22Rv1 (cell line): ENCODE data around the gene FAT1.

ENCODE experiments used
- ZFX ChIP-seq: fragments of 450-650 bp; IDR thresholded peaks from 2 replicates; pipeline ENCODE4 v1.6.1; 2017; ENCODE audit warnings: antibody characterized with exemption, borderline replicate concordance
- TF ChIP-seq, protein P1 (sequence below): fragments of 450-650 bp; IDR thresholded peaks from 2 replicates; pipeline ENCODE4 v1.5.1; 2017; ENCODE audit warnings: mild to moderate bottlenecking

DNA sequence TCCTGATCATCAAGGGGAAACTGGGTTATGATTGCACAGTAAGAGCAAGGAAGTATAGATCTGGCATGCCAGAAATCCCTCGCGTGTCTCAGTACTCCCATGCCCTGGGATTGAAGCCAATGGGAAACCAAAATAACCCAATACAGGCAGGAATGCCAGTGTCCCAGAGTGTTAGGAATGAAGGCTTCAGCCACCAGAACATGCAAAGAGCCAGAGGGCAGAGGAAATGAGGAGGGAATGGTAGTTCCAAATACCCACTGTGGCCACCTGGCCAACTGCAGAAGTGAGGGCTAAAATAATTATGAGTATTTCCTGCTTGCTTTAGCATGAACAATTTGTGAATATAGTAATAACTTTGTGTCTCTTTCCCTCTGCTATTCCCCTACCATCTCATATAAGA, 180.4 kb downstream of the FAT1 start:
- TF ChIP-seq, protein P1, sequence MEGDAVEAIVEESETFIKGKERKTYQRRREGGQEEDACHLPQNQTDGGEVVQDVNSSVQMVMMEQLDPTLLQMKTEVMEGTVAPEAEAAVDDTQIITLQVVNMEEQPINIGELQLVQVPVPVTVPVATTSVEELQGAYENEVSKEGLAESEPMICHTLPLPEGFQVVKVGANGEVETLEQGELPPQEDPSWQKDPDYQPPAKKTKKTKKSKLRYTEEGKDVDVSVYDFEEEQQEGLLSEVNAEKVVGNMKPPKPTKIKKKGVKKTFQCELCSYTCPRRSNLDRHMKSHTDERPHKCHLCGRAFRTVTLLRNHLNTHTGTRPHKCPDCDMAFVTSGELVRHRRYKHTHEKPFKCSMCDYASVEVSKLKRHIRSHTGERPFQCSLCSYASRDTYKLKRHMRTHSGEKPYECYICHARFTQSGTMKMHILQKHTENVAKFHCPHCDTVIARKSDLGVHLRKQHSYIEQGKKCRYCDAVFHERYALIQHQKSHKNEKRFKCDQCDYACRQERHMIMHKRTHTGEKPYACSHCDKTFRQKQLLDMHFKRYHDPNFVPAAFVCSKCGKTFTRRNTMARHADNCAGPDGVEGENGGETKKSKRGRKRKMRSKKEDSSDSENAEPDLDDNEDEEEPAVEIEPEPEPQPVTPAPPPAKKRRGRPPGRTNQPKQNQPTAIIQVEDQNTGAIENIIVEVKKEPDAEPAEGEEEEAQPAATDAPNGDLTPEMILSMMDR: no peak
- no peak for TF ChIP-seq ZFX
